MG63 (cell line): Measurements from ENCODE around the gene PRRC2A. TPM values are rescaled to one million over a fixed set of nuclear protein-coding genes. Genes with fewer than 3 reads are reported as not detected.

Experiments used
- DNase-seq: peaks from one replicate; pipeline ENCODE4 v3.0.0-alpha.2; 2020
- H3K27me3 ChIP-seq: fragments of 250-450 bp; sonication (Bioruptor Pico); 2 replicates; pipeline ENCODE4 v1.5.1; 2020; ENCODE audit warnings: mild to moderate bottlenecking, moderate library complexity
- H3K36me3 ChIP-seq: fragments of 250-450 bp; sonication (Bioruptor Pico); 2 replicates; pipeline ENCODE4 v1.5.1; 2020; ENCODE audit warnings: mild to moderate bottlenecking, moderate library complexity
- H3K4me3 ChIP-seq: fragments of 250-450 bp; sonication (Bioruptor Pico); 2 replicates; pipeline ENCODE4 v1.5.1; 2020; ENCODE audit warnings: mild to moderate bottlenecking, moderate library complexity
- H3K9me3 ChIP-seq: fragments of 250-450 bp; sonication (Bioruptor Pico); 2 replicates; pipeline ENCODE4 v1.5.1; 2020; ENCODE audit warnings: mild to moderate bottlenecking, moderate library complexity
- total RNA-seq: library from RNA; depleted of rRNA; stranded (reverse); fragments of >200 nt; shearing (Covaris generic); gene quantifications from 2 replicates; pipeline ENCODE4 v1.2.3, GENCODE V29; 2014; ENCODE audit warnings: low replicate concordance; rRNA removed

PRRC2A gene
- total RNA-seq, 1 experiment from 2014 or later: 17.1 TPM

GRCh38 chr6:31665501-31666336 lies 45.2 kb downstream of the PRRC2A start, which contains the start of gene CSNK2B:
Gene CSNK2B (plus strand): TSS chr6:31666080. CDS start chr6:31666832, 752 bp downstream.
- Histone ChIP-seq H3K36me3 (peaks cover 47% of the 10 kb centered on the region), H3K4me3 (peak within 1 kb of the TSS; percentile 78), H3K9me3 (no peaks in the 10 kb centered on the region), H3K27me3 (no peaks in the 10 kb centered on the region)
- DNase-seq: peak; percentile 97

- H3K27me3 ChIP-seq: no peaks in the 10 kb centered on the region
- H3K4me3 ChIP-seq: peak overlapping the region; percentile 78
- peaks cover 47% of the 10 kb centered on the region for H3K36me3 ChIP-seq
- no peaks in the 10 kb centered on the region for H3K9me3 ChIP-seq
- DNase-seq: no peak
Observed at GRCh38 chr6:31666337-31666965, 45.9 kb downstream of the PRRC2A start.

GRCh38 chr6:31669676-31670075 lies 49.2 kb downstream of the PRRC2A start, which contains the start of gene LY6G5B:
Gene LY6G5B (plus strand): TSS chr6:31669976. CDS start chr6:31670951, 975 bp downstream.
- DNase-seq: no peak
- Histone ChIP-seq H3K4me3 (no peak within 1 kb of the TSS), H3K36me3 (peaks cover 39% of the 10 kb centered on the region), H3K27me3 (no peaks in the 10 kb centered on the region), H3K9me3 (no peaks in the 10 kb centered on the region)

GRCh38 chr6:31676322-31676903 lies 55.9 kb downstream of the PRRC2A start:
- no peak overlapping the region for H3K4me3 ChIP-seq
- DNase-seq: no peak
- no peaks in the 10 kb centered on the region for H3K9me3 ChIP-seq
- no peaks in the 10 kb centered on the region for H3K27me3 ChIP-seq
- H3K36me3 ChIP-seq: peaks cover 4% of the 10 kb centered on the region

- no peak overlapping the region for H3K4me3 ChIP-seq
- peaks cover 4% of the 10 kb centered on the region for H3K36me3 ChIP-seq
- no peaks in the 10 kb centered on the region for H3K9me3 ChIP-seq
- no peaks in the 10 kb centered on the region for H3K27me3 ChIP-seq
- DNase-seq: no peak
Observed at GRCh38 chr6:31676904-31677303, 56.4 kb downstream of the PRRC2A start.

- Histone ChIP-seq H3K36me3 (no peaks in the 10 kb centered on the region), H3K4me3 (no peak overlapping the region), H3K9me3 (no peaks in the 10 kb centered on the region), H3K27me3 (no peaks in the 10 kb centered on the region)
- DNase-seq: no peak
Observed at GRCh38 chr6:31677955-31678354, 57.4 kb downstream of the PRRC2A start.

- Histone ChIP-seq H3K27me3 (no peaks in the 10 kb centered on the region), H3K4me3 (peak within 1 kb of the TSS; percentile 27), H3K36me3 (no peaks in the 10 kb centered on the region), H3K9me3 (no peaks in the 10 kb centered on the region)
- peak; percentile 68 for DNase-seq
Observed at GRCh38 chr6:31680226-31681134, 60.0 kb downstream of the PRRC2A start, which contains the start of gene LY6G5C. Gene LY6G5C (minus strand): TSS chr6:31681067. CDS start chr6:31680373, 694 bp downstream.

- Histone ChIP-seq H3K9me3 (no peaks in the 10 kb centered on the region), H3K36me3 (no peaks in the 10 kb centered on the region), H3K4me3 (peak overlapping the region; percentile 27), H3K27me3 (no peaks in the 10 kb centered on the region)
- peak; percentile 20 for DNase-seq
Observed at GRCh38 chr6:31681135-31681671, 60.7 kb downstream of the PRRC2A start.

- no peaks in the 10 kb centered on the region for H3K36me3 ChIP-seq
- no peak overlapping the region for H3K4me3 ChIP-seq
- H3K9me3 ChIP-seq: no peaks in the 10 kb centered on the region
- H3K27me3 ChIP-seq: no peaks in the 10 kb centered on the region
- no peak for DNase-seq
Observed at GRCh38 chr6:31683591-31683990, 63.1 kb downstream of the PRRC2A start.

- no peaks in the 10 kb centered on the region for H3K9me3 ChIP-seq
- H3K36me3 ChIP-seq: no peaks in the 10 kb centered on the region
- H3K4me3 ChIP-seq: no peak overlapping the region
- H3K27me3 ChIP-seq: no peaks in the 10 kb centered on the region
- DNase-seq: no peak
Observed at GRCh38 chr6:31686483-31686882, 66.0 kb downstream of the PRRC2A start.

GRCh38 chr6:31687321-31687720 lies 66.8 kb downstream of the PRRC2A start:
- no peak for DNase-seq
- Histone ChIP-seq H3K27me3 (no peaks in the 10 kb centered on the region), H3K36me3 (no peaks in the 10 kb centered on the region), H3K4me3 (no peak overlapping the region), H3K9me3 (no peaks in the 10 kb centered on the region)

Other genes with a start within 250 kb of the PRRC2A start
- gene MICA, start 217.1 kb upstream of the PRRC2A start, total RNA-seq: 15.9 and 31.0 TPM in 2 replicates
- gene MICB, start 122.6 kb upstream of the PRRC2A start, total RNA-seq: 13.1 and 17.6 TPM in 2 replicates
- not detected in 2 replicates for gene MCCD1, start 91.8 kb upstream of the PRRC2A start, total RNA-seq
- gene DDX39B, start 78.7 kb upstream of the PRRC2A start, total RNA-seq: 389 and 536 TPM in 2 replicates
- 2.1 and 3.4 TPM in 2 replicates for gene ATP6V1G2, start 74.1 kb upstream of the PRRC2A start, total RNA-seq
- gene NFKBIL1, start 73.1 kb upstream of the PRRC2A start, total RNA-seq: 19.7 and 29.3 TPM in 2 replicates
- not detected in 2 replicates for gene LTA, start 48.4 kb upstream of the PRRC2A start, total RNA-seq
- not detected in 2 replicates for gene TNF, start 45.1 kb upstream of the PRRC2A start, total RNA-seq
- gene LTB, start 38.3 kb upstream of the PRRC2A start, total RNA-seq: not detected in 2 replicates
- not detected in 2 replicates for gene LST1, start 34.4 kb upstream of the PRRC2A start, total RNA-seq
- gene NCR3, start 27.7 kb upstream of the PRRC2A start, total RNA-seq: not detected in 2 replicates
- gene AIF1, start 5.5 kb upstream of the PRRC2A start, total RNA-seq: not detected in 2 replicates
- gene BAG6, start 31.9 kb downstream of the PRRC2A start, total RNA-seq: 82.2 and 194 TPM in 2 replicates
- 0.56 TPM in 1 of 2 replicates, not detected in the other for gene APOM, start 35.2 kb downstream of the PRRC2A start, total RNA-seq
- 5.9 and 6.5 TPM in 2 replicates for gene C6orf47, start 40.1 kb downstream of the PRRC2A start, total RNA-seq
- 21.4 and 24.2 TPM in 2 replicates for gene GPANK1, start 44.3 kb downstream of the PRRC2A start, total RNA-seq
- gene CSNK2B, start 45.4 kb downstream of the PRRC2A start, total RNA-seq: 88.8 and 99.8 TPM in 2 replicates
- gene LY6G5B, start 49.3 kb downstream of the PRRC2A start, total RNA-seq: 0.42 and 1.1 TPM in 2 replicates
- not detected in 2 replicates for gene LY6G5C, start 60.4 kb downstream of the PRRC2A start, total RNA-seq
- 19.4 and 43.4 TPM in 2 replicates for gene ABHD16A, start 82.6 kb downstream of the PRRC2A start, total RNA-seq
- not detected in 2 replicates for gene LY6G6F, start 86.2 kb downstream of the PRRC2A start, total RNA-seq
- gene LY6G6D, start 94.6 kb downstream of the PRRC2A start, total RNA-seq: not detected in 2 replicates
- gene LY6G6C, start 101.0 kb downstream of the PRRC2A start, total RNA-seq: not detected in 2 replicates
- not detected in 2 replicates for gene MPIG6B, start 102.7 kb downstream of the PRRC2A start, total RNA-seq
- 24.6 and 31.9 TPM in 2 replicates for gene DDAH2, start 108.6 kb downstream of the PRRC2A start, total RNA-seq
- 571 and 764 TPM in 2 replicates for gene CLIC1, start 115.8 kb downstream of the PRRC2A start, total RNA-seq
- 3.1 and 6.3 TPM in 2 replicates for gene MSH5, start 119.3 kb downstream of the PRRC2A start, total RNA-seq
- 2.5 TPM in 1 of 2 replicates, not detected in the other for gene SAPCD1, start 141.9 kb downstream of the PRRC2A start, total RNA-seq
- 0.13 and 0.84 TPM in 2 replicates for gene VWA7, start 156.6 kb downstream of the PRRC2A start, total RNA-seq
- gene VARS1, start 175.0 kb downstream of the PRRC2A start, total RNA-seq: 58.8 and 107 TPM in 2 replicates
- gene LSM2, start 186.3 kb downstream of the PRRC2A start, total RNA-seq: 57.0 and 58.4 TPM in 2 replicates
- gene HSPA1L, start 194.6 kb downstream of the PRRC2A start, total RNA-seq: 0.33 and 0.39 TPM in 2 replicates
- 32.5 and 71.8 TPM in 2 replicates for gene HSPA1A, start 194.8 kb downstream of the PRRC2A start, total RNA-seq
- 48.7 and 72.1 TPM in 2 replicates for gene HSPA1B, start 207.0 kb downstream of the PRRC2A start, total RNA-seq
- 11.7 and 14.6 TPM in 2 replicates for gene NEU1, start 242.1 kb downstream of the PRRC2A start, total RNA-seq